HG03439 (cell line): ENCODE data around the gene WDR33.

ENCODE experiments used
- ATAC-seq: cut with Tn5 transposase; IDR thresholded peaks from one replicate; pipeline ENCODE4 v1.9.1; 2021; ENCODE audit warnings: mild to moderate bottlenecking, moderate library complexity; ENCODE audit not compliant: unreplicated experiment

WDR33 gene

DNA sequence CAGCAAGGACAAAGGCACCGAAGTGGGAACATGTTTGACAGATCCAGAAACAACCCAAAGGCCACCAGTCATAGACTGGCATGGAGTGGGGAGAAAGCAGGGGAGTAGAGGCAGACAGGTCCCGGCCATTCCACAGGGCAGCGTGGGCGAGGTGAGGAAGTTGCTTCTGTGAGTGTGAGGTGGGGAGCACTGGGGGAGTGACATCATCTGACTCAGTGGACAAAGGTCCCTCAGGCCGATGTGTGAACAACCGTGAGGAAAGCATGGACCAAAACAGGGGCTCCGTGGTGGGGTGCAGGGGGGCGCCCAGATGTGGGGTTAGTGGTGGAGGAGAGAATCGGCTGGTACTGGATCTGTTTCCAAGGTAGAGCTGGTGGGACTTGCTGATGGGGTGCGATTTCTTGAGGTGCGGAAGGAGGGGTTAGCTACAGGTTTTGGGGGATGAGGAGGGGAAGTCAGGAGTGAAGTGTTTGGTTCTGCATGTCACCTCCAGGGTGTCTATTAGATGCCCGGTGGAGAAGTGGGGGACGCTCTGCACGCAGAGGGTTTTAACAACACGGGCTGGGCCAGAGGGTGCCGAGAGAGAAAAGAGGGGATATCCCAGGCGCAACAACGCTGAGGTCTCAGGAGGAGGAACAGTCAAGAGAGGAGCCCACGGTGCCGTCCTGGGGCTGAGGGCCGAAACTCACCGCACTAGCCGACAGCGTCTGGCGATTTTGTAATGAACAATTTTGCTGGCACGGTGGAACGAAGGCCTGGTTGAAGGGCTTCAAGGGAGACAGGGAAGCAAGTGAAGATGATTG lies 112.2 kb downstream of the WDR33 start:
- ATAC-seq, result no peak

DNA sequence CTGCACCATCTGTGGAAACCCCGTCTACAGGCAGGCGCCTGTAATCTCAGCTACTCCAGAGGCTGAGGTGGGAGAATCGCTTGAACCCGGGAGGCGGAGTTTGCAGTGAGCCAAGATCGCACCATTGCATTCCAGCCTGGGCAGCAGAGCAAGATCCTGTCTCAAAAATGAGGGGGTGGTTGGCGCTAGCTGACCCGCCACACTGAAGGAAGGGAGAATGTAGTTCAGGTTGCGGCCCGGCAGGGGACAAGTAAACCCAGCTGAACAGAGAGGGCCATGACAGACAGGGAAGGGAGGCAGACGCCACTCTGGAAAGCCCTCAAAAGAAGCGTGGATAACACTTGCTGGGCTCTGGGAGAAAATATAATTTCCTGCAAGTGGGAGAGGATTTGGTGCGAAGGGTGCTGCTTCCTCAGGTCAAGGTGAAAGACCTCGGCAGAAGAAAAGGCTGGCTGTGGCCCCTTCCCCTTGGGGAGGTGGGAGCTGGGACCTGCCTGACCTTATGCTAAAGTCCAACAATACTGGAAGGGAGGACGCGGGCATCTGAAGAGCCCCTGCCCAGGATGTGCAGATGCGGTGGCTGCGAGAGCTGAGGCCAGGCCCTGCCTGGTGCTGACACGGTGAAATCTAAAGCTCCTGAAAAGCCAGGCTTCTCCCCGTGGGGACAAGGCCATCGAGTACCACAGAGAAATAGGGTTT lies 113.3 kb downstream of the WDR33 start:
- ATAC-seq, result no peak

DNA sequence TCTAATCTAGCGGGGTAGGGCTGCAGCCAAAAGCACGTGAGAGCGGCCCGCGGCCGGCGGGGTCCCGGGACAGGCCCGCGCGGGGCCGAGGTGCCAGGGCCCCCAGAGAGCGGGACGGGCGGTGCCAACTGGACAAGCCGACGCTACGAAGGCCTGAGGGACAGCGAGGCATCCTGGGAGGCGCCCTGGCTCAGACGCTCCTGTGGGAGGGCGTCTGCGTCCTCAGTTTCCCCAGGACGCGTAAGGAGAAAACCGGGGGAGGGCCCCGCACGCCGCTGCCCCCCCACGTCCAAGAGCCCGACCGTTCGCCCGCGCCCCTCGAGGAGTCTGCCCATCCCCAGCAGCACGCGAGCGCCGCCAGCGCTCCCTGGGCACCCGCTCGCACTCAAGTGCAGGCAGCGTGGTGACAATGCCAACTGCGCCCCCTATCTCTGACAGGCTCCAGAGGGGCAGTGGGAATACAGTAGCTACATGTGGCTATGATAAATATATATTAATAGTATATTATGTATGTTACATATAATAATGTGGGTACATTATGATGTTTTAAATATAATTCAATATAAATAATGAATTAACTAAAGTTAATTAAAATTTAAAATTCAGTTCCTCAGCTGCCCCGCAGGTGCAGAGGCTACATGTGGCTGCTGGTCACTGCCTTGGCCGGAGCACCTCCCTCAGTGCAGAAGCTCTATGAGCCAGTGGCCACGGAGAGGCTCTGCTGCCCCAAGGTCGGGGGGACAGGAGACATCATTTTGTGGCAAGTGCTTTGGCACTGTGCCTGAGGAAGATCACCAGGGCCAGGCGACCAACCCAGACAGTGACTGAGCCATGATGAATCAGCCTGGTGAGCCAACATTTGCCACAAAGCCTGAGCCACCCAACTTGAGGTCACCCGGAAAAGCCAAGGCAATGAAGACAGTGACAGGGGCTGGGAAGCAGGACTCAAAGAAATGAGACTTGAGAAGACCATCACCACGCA lies 115.2 kb downstream of the WDR33 start:
- no peak for ATAC-seq

DNA sequence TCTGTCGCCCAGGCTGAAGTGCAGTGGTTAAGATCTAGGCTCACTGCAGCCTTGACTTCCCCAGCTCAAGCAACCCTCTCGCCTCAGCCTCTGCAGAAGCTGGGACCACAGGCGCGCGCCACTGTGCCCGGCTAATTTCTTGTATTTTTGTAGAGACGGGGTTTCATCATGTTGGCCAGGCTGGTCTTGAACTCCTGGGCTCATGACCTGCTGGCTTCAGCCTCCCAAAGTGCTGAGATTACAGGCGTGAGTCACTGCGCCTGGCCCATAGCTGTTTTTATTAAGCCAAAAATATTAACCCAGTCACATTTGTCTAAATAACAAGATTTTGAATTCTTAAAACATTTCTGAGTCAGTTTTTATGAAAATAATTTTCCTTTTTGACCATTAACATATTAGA lies 116.0 kb downstream of the WDR33 start:
- no peak for ATAC-seq

DNA sequence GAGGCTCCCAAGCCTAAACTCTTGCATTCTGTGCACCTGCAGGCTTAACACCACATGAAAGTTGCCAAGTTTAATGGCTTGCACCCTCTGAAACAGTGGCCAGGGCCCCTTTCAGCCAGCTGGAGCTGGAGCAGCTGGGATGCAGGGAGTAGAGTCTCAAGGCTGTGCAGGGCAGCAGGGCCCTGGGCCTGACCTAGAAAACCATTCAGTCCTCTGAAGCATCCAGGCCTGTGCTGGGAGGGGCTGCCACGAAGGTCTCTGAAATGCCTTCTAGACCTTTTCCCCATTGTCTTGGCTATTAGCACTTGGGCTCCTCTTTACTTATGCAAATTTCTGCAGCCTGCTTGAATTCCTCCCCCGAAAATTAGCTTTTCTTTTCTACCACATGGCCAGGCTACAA lies 120.3 kb downstream of the WDR33 start:
- no peak for ATAC-seq

DNA sequence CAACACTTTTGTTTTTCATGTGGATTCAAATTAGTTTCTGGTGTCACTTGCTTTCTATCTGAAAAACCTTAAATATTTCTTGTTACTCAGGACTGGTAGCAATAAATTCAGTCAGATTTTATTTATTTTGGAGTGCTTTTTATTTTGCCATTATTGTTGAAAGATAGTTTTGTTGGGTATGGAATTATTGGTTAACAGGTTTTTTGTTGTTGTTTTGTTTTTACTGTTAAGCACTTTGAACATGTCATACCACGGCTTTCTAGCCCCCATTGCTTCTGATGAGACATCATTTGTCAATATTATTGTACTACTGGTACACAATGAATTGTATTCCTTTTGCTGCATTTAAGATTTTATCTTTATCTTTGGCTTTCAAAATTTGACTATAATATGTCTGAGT lies 122.6 kb downstream of the WDR33 start:
- no peak for ATAC-seq

DNA sequence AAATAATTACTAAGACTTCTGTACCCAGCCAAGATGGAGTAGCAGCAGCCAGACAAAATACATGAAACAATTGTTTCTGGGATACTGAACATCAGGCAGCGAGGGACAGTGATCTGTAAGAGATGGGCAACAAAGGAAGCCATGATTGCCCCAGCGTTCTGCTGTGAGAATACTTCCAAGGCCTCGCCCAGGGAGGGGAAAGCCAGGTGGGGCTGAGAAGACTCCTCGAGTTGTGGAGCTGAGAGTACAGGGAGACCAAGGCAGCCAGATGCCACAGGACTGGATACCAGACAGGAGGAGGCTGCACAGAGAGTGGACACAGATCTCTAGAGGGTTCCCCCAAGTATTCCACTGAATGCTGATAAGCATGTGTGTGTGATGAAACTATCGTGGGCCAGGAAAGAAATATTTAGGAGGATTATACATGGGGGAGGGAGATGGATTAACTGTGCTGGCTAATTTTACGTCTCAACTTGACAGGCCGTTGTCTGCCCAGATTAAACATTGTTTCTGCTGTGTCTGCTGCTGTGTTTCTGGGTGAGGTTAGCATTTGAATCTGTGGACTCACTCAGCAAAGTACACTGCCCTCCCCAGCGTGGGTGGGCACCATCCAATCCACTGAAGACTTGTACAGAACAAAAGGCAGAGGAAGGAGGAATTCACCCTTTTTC lies 125.4 kb downstream of the WDR33 start:
- no peak for ATAC-seq

DNA sequence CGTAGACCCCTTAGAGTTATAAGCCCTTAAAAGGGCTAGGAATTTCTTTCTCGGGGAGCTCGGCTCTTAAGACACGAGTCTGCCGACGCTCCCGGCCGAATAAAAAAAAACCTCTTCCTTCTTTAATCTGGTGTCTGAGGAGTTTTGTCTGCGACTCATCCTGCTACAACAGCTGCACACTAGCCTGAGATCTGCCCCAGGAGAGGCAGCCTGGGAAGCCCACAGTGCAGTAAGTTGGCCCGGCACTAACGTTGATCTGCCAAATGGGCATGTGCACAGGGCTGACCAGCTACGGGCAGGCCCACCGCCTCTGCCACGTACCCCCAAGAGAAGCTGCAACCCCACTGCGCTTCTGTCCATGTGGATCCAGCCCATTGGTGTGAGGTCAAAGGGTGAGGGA lies 127.2 kb downstream of the WDR33 start:
- no peak for ATAC-seq

DNA sequence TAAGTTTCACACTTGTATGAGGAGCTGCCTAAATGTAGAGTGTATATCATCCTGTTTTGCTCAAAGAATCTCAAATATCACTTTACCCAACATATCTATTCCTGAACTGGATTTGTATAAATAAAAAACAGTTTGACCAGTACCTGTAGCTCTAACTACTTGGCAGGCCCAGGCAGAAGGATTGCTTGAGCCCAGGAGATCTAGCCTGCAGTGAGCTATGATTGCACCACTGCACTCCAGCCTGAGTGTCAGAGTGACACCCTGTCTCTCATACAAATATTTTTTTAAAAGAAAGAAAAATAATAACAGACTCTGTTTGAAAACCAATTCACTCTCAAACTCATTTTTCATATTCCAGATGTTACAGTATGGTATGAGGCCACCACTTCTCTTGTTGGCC lies 127.9 kb downstream of the WDR33 start:
- ATAC-seq, result no peak

DNA sequence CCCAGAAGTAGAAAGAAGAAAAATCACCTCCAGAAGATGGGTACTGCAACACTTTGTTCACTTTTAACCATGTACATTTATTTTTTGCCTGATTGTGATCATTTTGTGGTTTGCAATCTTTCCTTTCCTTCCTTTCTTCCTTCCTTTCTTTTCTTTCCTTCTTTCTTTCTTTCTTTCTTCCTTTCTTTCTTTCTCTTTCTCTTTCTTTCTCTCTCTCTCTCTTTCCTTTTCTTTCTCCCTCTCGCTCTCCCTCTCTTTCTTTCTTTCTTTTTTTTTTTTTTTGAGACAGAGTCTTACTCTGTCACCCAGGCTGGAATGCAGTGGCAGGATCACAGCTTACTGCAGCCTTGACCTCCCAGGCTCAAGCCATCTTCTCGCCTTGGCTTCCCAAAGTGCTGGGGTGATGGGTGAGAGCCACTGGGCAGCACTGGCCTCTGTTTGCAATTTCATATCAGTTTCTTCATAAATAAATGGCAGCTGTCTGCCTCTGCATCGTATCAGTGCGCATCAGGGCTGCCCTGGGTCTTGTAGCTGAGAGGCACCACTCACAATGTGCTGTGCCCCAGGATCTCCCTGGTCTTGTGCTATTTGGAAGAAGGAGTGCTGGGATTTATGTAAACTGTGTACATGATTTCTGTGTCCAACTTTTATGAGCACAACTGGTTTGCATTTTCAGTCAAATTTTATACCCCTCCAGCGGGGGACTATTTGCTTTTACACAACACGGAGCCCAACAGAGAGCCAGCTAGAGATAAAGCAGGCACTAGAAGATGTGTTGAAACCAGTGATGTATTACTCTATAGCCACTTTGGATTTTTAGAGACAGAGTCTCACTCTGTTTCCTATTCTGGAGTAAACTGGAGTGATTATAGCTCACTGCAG lies 128.8 kb downstream of the WDR33 start:
- no peak for ATAC-seq

DNA sequence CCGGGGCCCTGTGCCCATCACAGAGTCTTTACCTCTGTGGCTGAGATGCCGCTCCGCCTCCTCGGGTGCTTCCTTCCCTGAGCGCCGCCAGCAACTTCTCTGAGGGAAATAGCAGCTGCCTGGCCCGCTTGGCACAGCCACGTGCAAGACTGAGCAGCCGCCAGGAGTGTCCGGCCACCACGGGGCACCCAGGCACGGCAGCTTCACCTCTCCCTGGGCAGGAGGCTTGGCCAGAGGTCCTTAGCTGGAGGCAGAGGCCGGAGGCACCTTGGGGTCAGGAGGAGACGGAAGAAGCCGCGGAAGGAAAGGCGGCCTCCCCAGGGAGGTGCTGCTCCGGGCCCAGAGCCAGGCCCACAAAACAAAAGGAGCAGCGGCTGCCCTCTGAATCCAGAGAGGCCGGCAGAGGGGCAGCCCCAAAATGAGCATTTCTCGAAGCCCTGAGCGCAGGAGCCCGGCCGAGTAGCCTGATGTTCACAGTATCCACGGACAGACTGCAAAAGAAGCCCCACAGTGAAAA lies 129.6 kb downstream of the WDR33 start:
- no peak for ATAC-seq

DNA sequence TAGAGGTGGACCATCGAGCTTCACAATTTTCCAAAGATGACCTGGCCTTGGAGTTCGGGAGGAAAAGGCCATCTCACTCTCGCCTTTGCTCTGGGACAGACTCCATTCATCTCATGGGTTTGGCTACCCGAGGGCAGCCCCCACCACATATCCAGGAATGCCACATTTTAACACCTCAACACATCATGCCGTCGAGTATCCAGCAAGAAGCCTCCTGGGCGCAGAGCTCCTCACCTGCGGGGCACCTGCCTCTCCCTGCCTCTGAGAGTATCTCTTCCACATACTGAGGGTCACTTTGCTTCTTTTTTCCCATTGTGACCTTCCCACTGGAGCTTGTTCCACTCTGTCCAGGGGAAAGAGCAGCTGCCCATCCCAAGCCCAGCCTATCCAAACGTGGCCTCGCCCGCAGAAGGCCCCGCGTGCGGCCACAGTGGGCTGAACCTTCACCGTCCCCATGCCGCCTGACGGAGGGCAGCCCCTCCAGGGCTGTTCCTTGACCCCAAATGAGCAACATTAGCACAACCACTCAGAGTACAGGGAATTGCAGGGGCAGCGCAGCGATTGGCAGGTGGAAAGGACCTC lies 130.2 kb downstream of the WDR33 start:
- ATAC-seq, result no peak

DNA sequence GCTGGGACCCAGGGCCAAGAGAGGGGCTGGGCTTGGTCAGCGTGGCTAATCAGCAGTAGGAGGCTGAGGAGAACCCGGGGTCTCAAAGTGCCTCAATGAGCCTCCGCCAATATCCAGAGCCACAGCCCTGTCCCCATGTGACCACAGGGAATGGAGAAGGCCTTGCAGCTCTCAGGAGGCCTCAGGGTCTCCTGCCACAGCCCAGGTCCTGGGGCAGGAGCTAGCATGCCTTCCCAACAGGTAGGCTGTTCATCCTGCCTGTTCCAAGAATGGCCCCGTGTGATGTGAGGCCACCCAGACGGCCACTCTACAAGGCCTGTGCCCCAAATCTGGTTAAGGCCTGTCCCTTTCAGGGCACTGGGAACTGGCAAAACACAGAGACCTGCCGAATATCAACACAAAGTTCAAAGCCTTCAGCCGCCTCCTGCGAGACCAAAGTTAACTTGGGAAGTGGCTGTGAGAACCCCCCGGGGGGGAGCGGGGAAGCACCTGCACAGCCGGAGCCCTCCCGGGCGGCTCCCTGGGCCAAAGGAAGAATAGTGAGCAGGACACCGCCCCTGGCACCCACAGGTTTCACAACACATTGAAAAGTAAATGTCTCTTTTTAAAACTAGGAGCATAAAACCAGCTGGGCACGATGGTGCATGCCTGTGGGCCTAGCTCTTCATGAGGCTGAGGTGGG lies 131.2 kb downstream of the WDR33 start:
- no peak for ATAC-seq

DNA sequence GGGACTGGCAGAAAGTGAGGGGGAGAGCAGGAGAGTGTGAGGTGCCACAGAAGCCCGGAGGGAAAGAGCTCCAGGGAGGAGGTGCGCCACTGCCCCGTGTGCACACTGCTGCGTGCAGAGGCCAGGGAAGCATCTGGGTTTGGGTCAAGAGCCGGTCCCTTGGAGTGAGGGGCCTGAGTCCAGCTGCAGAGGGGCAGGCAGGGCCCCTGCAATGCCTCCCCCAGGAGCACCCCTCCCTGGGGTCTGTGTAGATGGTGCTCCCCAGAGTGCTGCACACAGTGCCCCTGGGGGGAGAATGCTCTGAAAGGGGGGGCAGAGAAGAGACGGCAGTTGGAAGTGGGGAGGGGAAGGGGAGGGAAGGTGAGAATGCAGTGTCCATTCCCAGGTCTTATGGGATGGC lies 132.0 kb downstream of the WDR33 start:
- ATAC-seq, result no peak

DNA sequence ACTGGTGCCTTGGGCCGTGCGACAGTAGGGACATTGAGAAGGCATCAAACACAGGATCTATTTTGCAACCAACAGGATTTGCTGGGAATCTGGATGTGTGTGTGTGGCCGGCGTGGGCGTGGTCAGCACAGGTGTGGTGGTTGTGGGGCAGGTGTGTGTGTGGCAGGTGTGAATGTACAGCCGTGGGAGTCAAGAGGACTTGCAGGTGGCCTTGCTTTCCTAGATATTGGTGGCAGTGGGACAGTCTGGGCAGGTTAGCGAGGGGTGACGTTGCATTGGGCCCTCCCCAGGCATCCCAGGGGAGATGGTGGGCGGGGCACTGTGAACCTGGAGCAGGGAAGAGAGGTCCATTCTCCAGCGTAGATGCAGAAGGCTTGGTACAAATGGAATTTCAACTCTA lies 132.4 kb downstream of the WDR33 start:
- ATAC-seq, result no peak

DNA sequence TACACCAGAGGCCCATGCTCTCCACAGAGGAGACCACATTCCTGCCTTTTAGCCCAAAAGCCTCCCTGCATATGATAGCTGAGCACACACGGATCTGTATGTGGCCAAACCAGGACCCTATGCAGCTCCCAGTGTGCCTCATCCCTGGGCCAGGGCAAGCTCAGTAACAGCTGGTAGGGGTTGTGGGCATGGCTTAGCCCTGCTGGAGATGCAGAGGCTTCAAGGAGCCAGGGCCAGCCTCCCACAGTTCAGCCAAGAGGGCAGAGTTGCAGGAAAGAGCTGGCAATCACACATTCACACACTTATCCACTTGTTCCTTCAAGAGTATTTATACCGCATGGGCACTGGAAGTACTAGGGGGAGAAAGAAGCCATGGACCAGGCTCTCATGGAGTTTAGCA lies 134.1 kb downstream of the WDR33 start:
- no peak for ATAC-seq

DNA sequence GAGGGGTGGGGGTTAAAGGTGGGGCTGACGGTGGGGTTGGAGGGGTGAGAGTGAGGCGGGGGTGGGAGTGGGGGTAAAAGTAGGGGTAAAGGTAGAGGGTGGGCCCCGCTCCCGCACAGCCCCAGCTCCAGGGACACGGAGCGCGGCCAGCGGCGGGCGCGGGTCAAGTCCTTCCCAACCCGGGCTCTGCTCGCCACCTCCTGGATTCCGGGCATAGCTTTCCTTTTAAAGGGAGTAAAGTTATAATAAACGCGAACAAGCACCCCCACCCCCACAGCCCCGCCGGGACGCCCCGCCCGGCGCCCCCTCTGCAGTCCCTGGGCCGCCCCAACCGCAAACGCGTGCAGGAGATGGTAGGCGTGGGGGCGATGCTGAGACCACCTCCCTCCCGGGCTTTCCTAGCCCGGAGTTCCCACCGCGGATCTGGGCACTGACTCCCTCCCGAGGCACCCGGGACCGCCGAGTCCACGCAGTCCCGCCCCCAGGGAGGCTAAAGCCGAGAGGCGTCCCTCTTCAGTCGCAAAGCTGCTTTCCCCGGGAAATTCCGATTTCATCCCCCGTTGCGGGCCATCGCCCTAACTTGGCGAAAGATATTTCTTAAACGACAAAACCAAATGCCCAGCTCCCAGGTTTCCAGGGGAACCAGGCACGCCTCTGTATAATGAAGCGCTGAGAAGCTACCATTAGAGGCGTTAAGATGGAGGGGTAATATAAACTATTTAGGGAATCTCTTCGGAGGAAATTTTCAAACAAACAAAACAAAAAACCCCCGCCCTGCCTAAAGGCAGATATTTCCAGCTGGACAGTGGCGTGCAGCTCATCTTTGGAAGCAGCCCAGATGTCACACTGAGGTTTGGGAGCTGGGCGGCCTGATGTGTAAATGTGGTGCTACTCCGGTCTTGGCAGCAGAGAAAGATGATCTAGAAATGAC lies 135.4 kb downstream of the WDR33 start, which contains the start of gene LIMS2:
Gene LIMS2 (minus strand): TSS at position 200 of the 931 bp plus-strand sequence. CDS start 506 bp downstream, outside the sequence.
- ATAC-seq, result no peak
